Mesendoderm (in vitro differentiated cells): ENCODE data around the gene CFAP46.
A peak's percentile ranks its signal among the peaks of the same experiment; 100 is the strongest.

Source experiments
- DNase-seq: peaks from one replicate; pipeline ENCODE4 v3.0.0; 2013
- H2AK5ac ChIP-seq: 2 replicates; pipeline ENCODE4 v1.6.1; 2013; ENCODE audit warnings: low read length, inconsistent platforms
- H2BK120ac ChIP-seq: 2 replicates; pipeline ENCODE4 v1.6.1; 2013; ENCODE audit warnings: low read depth, mild to moderate bottlenecking, low read length, moderate library complexity, mixed read lengths
- H2BK15ac ChIP-seq: replicated peaks from 2 replicates; pipeline ENCODE4 v1.6.1; 2013; ENCODE audit warnings: low read depth, mild to moderate bottlenecking, moderate library complexity
- H2BK5ac ChIP-seq: 2 replicates; pipeline ENCODE4 v1.6.1; 2013; ENCODE audit warnings: low read length, inconsistent platforms
- H3K18ac ChIP-seq: 2 replicates; pipeline ENCODE4 v1.6.1; 2013; ENCODE audit warnings: mild to moderate bottlenecking, low read length, mixed read lengths
- H3K23ac ChIP-seq: one replicate; pipeline ENCODE4 v1.6.1; 2013; ENCODE audit warnings: low read length
- H3K27ac ChIP-seq: 2 replicates; pipeline ENCODE4 v1.5.1; 2013; ENCODE audit warnings: low read depth, mild to moderate bottlenecking, inconsistent platforms, low read length, moderate library complexity
- H3K27me3 ChIP-seq: 2 replicates; pipeline ENCODE4 v1.6.1; 2013; ENCODE audit warnings: low read length, control low read depth, mild to moderate bottlenecking, inconsistent platforms; ENCODE audit not compliant: insufficient read depth, poor library complexity
- H3K36me3 ChIP-seq: 2 replicates; pipeline ENCODE4 v1.6.1; 2013; ENCODE audit warnings: low read length, inconsistent platforms; ENCODE audit not compliant: control insufficient read depth, insufficient read depth
- H3K4ac ChIP-seq: one replicate; pipeline ENCODE4 v1.6.1; 2013; ENCODE audit warnings: low read depth, mild to moderate bottlenecking, low read length, moderate library complexity
- H3K4me1 ChIP-seq: 2 replicates; pipeline ENCODE4 v1.6.1; 2013; ENCODE audit warnings: low read depth, low read length, inconsistent platforms; ENCODE audit not compliant: control insufficient read depth
- H3K4me2 ChIP-seq: 2 replicates; pipeline ENCODE4 v1.6.1; 2013; ENCODE audit warnings: low read length
- H3K4me3 ChIP-seq: 2 replicates; pipeline ENCODE4 v1.5.1; 2013; ENCODE audit warnings: mild to moderate bottlenecking, low read length
- H3K56ac ChIP-seq: one replicate; pipeline ENCODE4 v1.6.1; 2013; ENCODE audit warnings: low read length
- H3K79me1 ChIP-seq: 2 replicates; pipeline ENCODE4 v1.6.1; 2013; ENCODE audit warnings: low read length, inconsistent platforms
- H3K79me2 ChIP-seq: 2 replicates; pipeline ENCODE4 v1.6.1; 2013; ENCODE audit warnings: mild to moderate bottlenecking, low read length; ENCODE audit not compliant: control insufficient read depth, insufficient read depth
- H3K9ac ChIP-seq: 2 replicates; pipeline ENCODE4 v1.6.1; 2013; ENCODE audit warnings: low read length, inconsistent platforms
- H4K5ac ChIP-seq: one replicate; pipeline ENCODE4 v1.6.1; 2013; ENCODE audit warnings: low read length
- H4K8ac ChIP-seq: one replicate; pipeline ENCODE4 v1.6.1; 2013; ENCODE audit warnings: low read depth, mild to moderate bottlenecking, control low read depth, low read length, moderate library complexity
- WGBS: extraction: QIAGEN DNeasy Blood & Tissue Kit; methylation state at CpG from one replicate; pipeline ENCODE4 v1.1.7; 2013; ENCODE audit warnings: low lambda C conversion rate, missing lambda C conversion rate; ENCODE audit not compliant: insufficient coverage; ENCODE audit errors: extremely low coverage; 5-methylcytosine and 5-hydroxymethylcytosine counted together

Gene CFAP46

GRCh38 chr10:132785723-132786475 is 156.5 kb downstream of the CFAP46 start, which contains the start of gene NKX6-2:
NKX6-2 (minus strand) TSS chr10:132786147; CDS start chr10:132785948, 199 bp downstream.
- Histone ChIP-seq H3K36me3 (no peaks in the 10 kb centered on the region), H3K9ac (no peak within 1 kb of the TSS), H3K4me2 (no peak within 1 kb of the TSS), H4K5ac (no peak within 1 kb of the TSS), H2BK5ac (no peak within 1 kb of the TSS), H4K8ac (no peak within 1 kb of the TSS), H2BK120ac (no peak within 1 kb of the TSS), H3K4me1 (no peaks in the 10 kb centered on the region), H2BK15ac (no peak within 1 kb of the TSS), H3K27ac (no peak within 1 kb of the TSS), H3K56ac (no peak within 1 kb of the TSS), H3K27me3 (peaks cover 67% of the 10 kb centered on the region), H3K79me2 (no peaks in the 10 kb centered on the region), H3K18ac (no peak within 1 kb of the TSS), H3K79me1 (no peaks in the 10 kb centered on the region), H3K4ac (no peak within 1 kb of the TSS), H2AK5ac (no peak within 1 kb of the TSS), H3K4me3 (no peak within 1 kb of the TSS), H3K23ac (no peak within 1 kb of the TSS)
- no CpG with 5 or more reads among the region's 119 CpGs for WGBS
- no peak for DNase-seq

- no peak overlapping the region for H2BK5ac ChIP-seq
- peaks cover 63% of the 10 kb centered on the region for H3K27me3 ChIP-seq
- H3K23ac ChIP-seq, result no peak overlapping the region
- peak; percentile 37 for DNase-seq
- no peak overlapping the region for H2AK5ac ChIP-seq
- no peak overlapping the region for H3K4ac ChIP-seq
- H2BK15ac ChIP-seq, result no peak overlapping the region
- no peaks in the 10 kb centered on the region for H3K4me1 ChIP-seq
- no peaks in the 10 kb centered on the region for H3K36me3 ChIP-seq
- H3K4me2 ChIP-seq, result no peak overlapping the region
- H4K5ac ChIP-seq, result no peak overlapping the region
- no peak overlapping the region for H3K18ac ChIP-seq
- H4K8ac ChIP-seq, result no peak overlapping the region
- H3K27ac ChIP-seq, result no peak overlapping the region
- no peak overlapping the region for H3K4me3 ChIP-seq
- no peak overlapping the region for H2BK120ac ChIP-seq
- no CpG with 5 or more reads among the region's 111 CpGs for WGBS
- H3K9ac ChIP-seq, result no peak overlapping the region
- H3K56ac ChIP-seq, result no peak overlapping the region
- no peaks in the 10 kb centered on the region for H3K79me1 ChIP-seq
- no peaks in the 10 kb centered on the region for H3K79me2 ChIP-seq
Measured at GRCh38 chr10:132784866-132785722, 157.3 kb downstream of the CFAP46 start.

DNA sequence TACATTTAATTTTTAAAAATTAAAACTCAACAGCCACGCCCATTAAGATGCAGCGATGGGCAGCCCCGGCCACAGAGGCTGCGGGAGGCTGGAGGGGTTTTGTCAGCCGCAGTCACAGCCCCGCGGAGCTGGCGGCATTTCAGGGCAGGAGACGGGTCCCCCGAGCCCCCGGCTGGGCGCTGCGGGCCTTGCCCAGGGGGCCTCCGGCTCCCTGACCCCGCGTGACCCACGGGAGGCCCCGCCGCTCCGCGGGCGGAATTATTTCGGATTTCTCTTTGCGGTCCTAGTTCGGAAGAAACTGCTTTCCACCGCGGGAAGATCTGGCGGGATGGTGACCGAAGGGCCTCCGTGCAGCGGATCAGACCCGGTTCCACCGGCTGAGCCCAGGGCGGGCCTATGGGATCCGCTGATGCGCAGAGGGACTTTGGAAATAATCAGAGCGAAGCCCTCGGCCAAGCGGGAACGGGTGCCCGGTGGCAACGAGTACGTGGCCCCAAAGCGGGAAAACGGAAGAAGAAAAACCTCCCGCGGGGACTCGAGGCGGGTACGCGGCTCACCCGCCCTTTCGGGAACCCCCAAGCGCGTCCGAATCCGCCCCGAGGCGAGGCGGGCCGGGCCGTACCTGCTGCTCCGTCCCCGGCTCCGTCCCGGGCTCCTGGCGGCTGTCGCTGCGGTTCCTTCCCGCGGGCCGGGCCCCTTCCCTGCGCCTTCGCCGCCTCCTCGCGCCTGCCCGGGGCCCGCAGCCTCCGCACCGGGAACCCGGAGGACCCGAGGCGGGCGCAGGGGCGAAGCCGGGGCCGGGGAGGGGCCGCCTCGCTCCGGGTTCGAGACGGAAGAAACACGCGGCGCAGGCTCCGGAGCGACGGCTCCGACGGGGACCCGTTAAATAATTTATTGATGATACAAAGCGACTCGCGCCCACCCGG is 158.2 kb downstream of the CFAP46 start:
- no peak overlapping the region for H3K56ac ChIP-seq
- H3K18ac ChIP-seq, result no peak overlapping the region
- no peak overlapping the region for H4K5ac ChIP-seq
- no peak overlapping the region for H2BK5ac ChIP-seq
- H3K4ac ChIP-seq, result no peak overlapping the region
- no peak overlapping the region for H2AK5ac ChIP-seq
- H3K4me2 ChIP-seq, result no peak overlapping the region
- H3K79me1 ChIP-seq, result no peaks in the 10 kb centered on the region
- no CpG with 5 or more reads among the region's 106 CpGs for WGBS
- no peak overlapping the region for H3K4me3 ChIP-seq
- H2BK15ac ChIP-seq, result no peak overlapping the region
- H3K79me2 ChIP-seq, result no peaks in the 10 kb centered on the region
- DNase-seq, result no peak
- no peaks in the 10 kb centered on the region for H3K36me3 ChIP-seq
- no peak overlapping the region for H4K8ac ChIP-seq
- H3K4me1 ChIP-seq, result no peaks in the 10 kb centered on the region
- peaks cover 57% of the 10 kb centered on the region for H3K27me3 ChIP-seq
- no peak overlapping the region for H3K23ac ChIP-seq
- no peak overlapping the region for H3K27ac ChIP-seq
- H2BK120ac ChIP-seq, result no peak overlapping the region
- H3K9ac ChIP-seq, result no peak overlapping the region

DNA sequence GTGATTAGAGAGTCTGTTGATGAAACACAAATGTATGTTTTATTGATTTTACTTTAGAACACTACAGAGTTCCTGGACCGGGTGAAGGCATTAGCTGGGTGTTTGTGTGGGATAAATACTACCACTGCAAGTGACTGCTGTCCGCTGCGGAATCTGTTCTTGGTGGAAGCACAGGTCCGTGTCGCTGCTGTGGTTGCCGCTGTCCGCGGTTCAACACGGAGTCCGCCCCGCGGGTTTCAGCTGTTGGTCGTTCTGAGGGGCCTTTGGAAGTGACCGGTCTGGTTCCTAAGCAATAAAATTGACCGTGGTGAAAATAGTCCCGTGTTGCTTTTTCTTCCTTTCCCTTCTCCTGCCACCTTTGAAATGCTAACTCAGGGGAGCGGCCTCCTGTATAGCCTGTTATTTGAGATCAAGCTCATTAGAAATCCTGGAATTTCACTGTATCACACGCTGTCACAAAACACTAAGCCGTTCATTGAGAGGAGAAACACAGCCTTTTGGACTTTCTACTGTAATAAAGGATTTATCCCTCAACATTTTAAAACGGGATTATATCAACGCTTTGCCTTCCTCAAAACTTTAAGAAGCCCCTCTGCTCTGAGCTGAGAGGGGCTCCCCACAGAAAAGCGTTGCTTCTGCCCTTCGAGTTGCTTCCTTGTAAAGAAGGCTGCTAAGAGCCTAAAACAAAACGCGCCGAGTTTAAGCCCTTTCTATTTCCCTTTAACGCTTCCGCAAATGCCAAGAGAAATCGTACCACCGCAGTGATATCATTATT is 159.0 kb downstream of the CFAP46 start:
- Histone ChIP-seq H3K27me3 (peaks cover 49% of the 10 kb centered on the region), H3K36me3 (no peaks in the 10 kb centered on the region), H3K79me1 (no peaks in the 10 kb centered on the region), H3K23ac (no peak overlapping the region), H3K4me3 (no peak overlapping the region), H2BK15ac (no peak overlapping the region), H3K27ac (no peak overlapping the region), H2AK5ac (no peak overlapping the region), H3K9ac (no peak overlapping the region), H3K18ac (no peak overlapping the region), H4K5ac (no peak overlapping the region), H3K4ac (no peak overlapping the region), H3K79me2 (no peaks in the 10 kb centered on the region), H4K8ac (no peak overlapping the region), H3K4me1 (no peaks in the 10 kb centered on the region), H3K4me2 (no peak overlapping the region), H2BK120ac (no peak overlapping the region), H2BK5ac (no peak overlapping the region), H3K56ac (no peak overlapping the region)
- DNase-seq, result no peak
- WGBS, result no CpG with 5 or more reads among the region's 30 CpGs

- Histone ChIP-seq H3K27me3 (peaks cover 34% of the 10 kb centered on the region), H3K4me2 (no peak overlapping the region), H3K27ac (no peak overlapping the region), H3K36me3 (no peaks in the 10 kb centered on the region), H3K9ac (no peak overlapping the region), H3K79me2 (no peaks in the 10 kb centered on the region), H4K5ac (no peak overlapping the region), H3K56ac (no peak overlapping the region), H2BK15ac (no peak overlapping the region), H3K79me1 (no peaks in the 10 kb centered on the region), H2AK5ac (no peak overlapping the region), H4K8ac (no peak overlapping the region), H2BK5ac (no peak overlapping the region), H3K4ac (no peak overlapping the region), H3K4me1 (no peaks in the 10 kb centered on the region), H3K18ac (no peak overlapping the region), H3K23ac (no peak overlapping the region), H2BK120ac (no peak overlapping the region), H3K4me3 (no peak overlapping the region)
- DNase-seq, result no peak
- WGBS, result no CpG with 5 or more reads among the region's 20 CpGs
Measured at GRCh38 chr10:132781556-132781955, 160.8 kb downstream of the CFAP46 start.
